Measurements from ENCODE around the gene NDN. TPM values are rescaled to one million over a fixed set of nuclear protein-coding genes. Genes with fewer than 3 reads are reported as not detected.
A peak's percentile ranks its signal among the peaks of the same experiment; 100 is the strongest.

Gene NDN
- polyA plus RNA-seq, 3 donors: 0.56 to 4.3 (median 0.56) TPM

GRCh38 chr15:23690015-23690414 lies 2.9 kb upstream of the NDN start:
- Histone ChIP-seq H3K36me3 (replicated peaks in 1 of 2; ENCODE audit: control insufficient read depth in 1 of 2, insufficient read depth in 2 of 2, low read length in 2 of 2) (no peaks in the 10 kb centered on the region), H3K9ac (ENCODE audit: insufficient read depth, low read length, poor library complexity, severe bottlenecking) (no peak overlapping the region), H3K4me2 (replicated peaks; ENCODE audit: extremely low read depth, low read length, poor library complexity, severe bottlenecking) (no peak overlapping the region), H3K4me3 (replicated peaks in 1 of 3; ENCODE audit: low read depth in 2 of 3, low read length in 3 of 3) (no peak overlapping the region), H3K4me1 (ENCODE audit: control insufficient read depth in 1 of 2, insufficient read depth in 2 of 2, low read length in 2 of 2) (peaks cover 0 to 5% of the 10 kb centered on the region in 2 donors), H2AFZ (ENCODE audit: insufficient read depth, low read depth, low read length, poor library complexity, severe bottlenecking) (no peak overlapping the region), H3K27ac (ENCODE audit: low read depth in 1 of 2, low read length in 2 of 2) (no peak overlapping the region), H3K27me3 (ENCODE audit: control insufficient read depth in 2 of 2, insufficient read depth in 2 of 2, low read length in 2 of 2) (no peaks in the 10 kb centered on the region), H4K20me1 (ENCODE audit: insufficient read depth, low read length) (no peaks in the 10 kb centered on the region), H3K9me3 (replicated peaks in 1 of 2; ENCODE audit: control insufficient read depth in 1 of 2, insufficient read depth in 1 of 2, low read length in 2 of 2) (peaks cover 15 to 24% of the 10 kb centered on the region in 2 donors), H3K79me2 (ENCODE audit: insufficient read depth, low read length) (no peaks in the 10 kb centered on the region)
- Mint-ChIP-seq H3K27me3 (ENCODE audit: low read depth in 3 of 3) (peaks cover 2 to 8% (median 3%) of the 10 kb centered on the region in 3 donors), H3K27ac (no peak overlapping the region), H3K4me3 (no peak overlapping the region), H3K9me3 (peaks cover 6 to 48% (median 21%) of the 10 kb centered on the region in 7 donors), H3K36me3 (no peaks in the 10 kb centered on the region), H3K4me1 (no peaks in the 10 kb centered on the region)
- intact Hi-C loops (cut with micrococcal nuclease): no loop called here
- DNase-seq: no peak
- 81% methylated on average over 4 of the region's 4 CpGs for WGBS (ENCODE audit: insufficient coverage)
- no peak for TF ChIP-seq CTCF (IDR thresholded peaks at IDR 0.05)

- Histone ChIP-seq H3K9ac (ENCODE audit: insufficient read depth, low read length, poor library complexity, severe bottlenecking) (no peak overlapping the region), H3K4me1 (ENCODE audit: control insufficient read depth in 1 of 2, insufficient read depth in 2 of 2, low read length in 2 of 2) (peaks cover 0 to 5% of the 10 kb centered on the region in 2 donors), H4K20me1 (ENCODE audit: insufficient read depth, low read length) (no peaks in the 10 kb centered on the region), H3K4me2 (replicated peaks; ENCODE audit: extremely low read depth, low read length, poor library complexity, severe bottlenecking) (peak overlapping the region; percentile 43), H3K36me3 (replicated peaks in 1 of 2; ENCODE audit: control insufficient read depth in 1 of 2, insufficient read depth in 2 of 2, low read length in 2 of 2) (no peaks in the 10 kb centered on the region), H3K27me3 (ENCODE audit: control insufficient read depth in 2 of 2, insufficient read depth in 2 of 2, low read length in 2 of 2) (no peaks in the 10 kb centered on the region), H2AFZ (ENCODE audit: insufficient read depth, low read depth, low read length, poor library complexity, severe bottlenecking) (peak overlapping the region; percentile 21), H3K79me2 (ENCODE audit: insufficient read depth, low read length) (no peaks in the 10 kb centered on the region), H3K4me3 (replicated peaks in 1 of 3; ENCODE audit: low read depth in 2 of 3, low read length in 3 of 3) (peak overlapping the region in 1 of 3 experiments; percentile 54), H3K27ac (ENCODE audit: low read depth in 1 of 2, low read length in 2 of 2) (no peak overlapping the region), H3K9me3 (replicated peaks in 1 of 2; ENCODE audit: control insufficient read depth in 1 of 2, insufficient read depth in 1 of 2, low read length in 2 of 2) (peaks cover 6 to 14% of the 10 kb centered on the region in 2 donors)
- no peak for DNase-seq
- peak overlapping the region; percentile 55 to 56 for H3K4me3 Mint-ChIP-seq
- no peak for TF ChIP-seq CTCF (IDR thresholded peaks at IDR 0.05)
- intact Hi-C loops (cut with micrococcal nuclease): no loop called here
- WGBS (ENCODE audit: insufficient coverage): 36% methylated on average over 57 of the region's 57 CpGs
- no peaks in the 10 kb centered on the region for H3K36me3 Mint-ChIP-seq
- H3K27me3 Mint-ChIP-seq (ENCODE audit: low read depth in 3 of 3): peaks cover 3 to 8% (median 3%) of the 10 kb centered on the region in 3 donors
- H3K27ac Mint-ChIP-seq: no peak overlapping the region
- H3K9me3 Mint-ChIP-seq: peaks cover 8 to 49% (median 13%) of the 10 kb centered on the region in 7 donors
- no peaks in the 10 kb centered on the region for H3K4me1 Mint-ChIP-seq
Measured at GRCh38 chr15:23686466-23687142, 501 bp downstream of the NDN start.
